T1000 (cell line): ENCODE results near the gene ZNF470.

Source experiments
- DNase-seq: peaks from one replicate; lab custom pipeline; 2025; ENCODE audit warnings: mixed read lengths; lab: John Stamatoyannopoulos, UW

The ZNF470 gene

DNA sequence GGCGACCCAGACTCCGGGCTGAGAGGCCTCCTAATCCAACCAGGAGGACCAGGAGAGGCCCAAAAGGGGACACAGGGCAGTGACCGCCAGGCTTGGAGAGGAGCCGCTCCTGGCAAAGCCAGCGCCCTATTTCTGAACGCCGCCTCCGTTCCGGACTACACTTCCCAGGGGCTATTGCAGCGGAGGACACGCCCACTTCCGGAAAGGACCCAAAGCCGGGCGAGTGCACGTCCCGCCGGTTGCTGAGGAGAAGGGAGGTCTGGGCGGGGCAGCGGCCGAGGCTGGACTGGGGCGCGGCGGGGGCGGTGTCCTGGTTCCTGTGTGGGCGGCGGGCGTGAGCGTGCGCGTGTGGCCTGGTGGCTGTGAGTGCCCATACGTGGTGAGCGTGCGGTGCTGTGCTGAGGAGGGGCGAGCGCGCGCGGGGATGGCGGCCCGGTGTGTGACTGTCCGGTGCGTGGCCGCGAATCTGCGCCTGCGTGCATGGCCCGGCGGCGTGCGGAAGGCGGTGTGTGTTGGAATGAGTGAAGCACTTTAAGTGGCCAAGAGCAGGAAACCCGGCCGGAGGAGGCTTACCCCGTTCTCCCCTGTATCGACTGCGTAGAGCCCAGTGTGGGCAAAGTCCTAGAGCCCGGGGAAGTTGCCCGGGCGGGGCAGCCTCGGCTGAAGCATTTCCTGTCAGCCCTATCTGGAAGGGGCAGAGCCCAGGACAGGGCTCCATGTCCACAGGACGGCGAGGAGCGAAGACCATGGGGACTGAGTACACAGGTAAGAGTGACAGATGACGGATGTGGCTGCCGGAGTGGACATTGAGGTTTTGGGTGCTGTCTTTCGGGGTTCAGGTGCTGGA is at the start of gene ZNF470:
Gene ZNF470, plus strand, starts transcription at position 195 of the 847 bp plus-strand sequence. CDS start 2,844 bp downstream, outside the sequence.
- peak; percentile 92 for DNase-seq

DNA sequence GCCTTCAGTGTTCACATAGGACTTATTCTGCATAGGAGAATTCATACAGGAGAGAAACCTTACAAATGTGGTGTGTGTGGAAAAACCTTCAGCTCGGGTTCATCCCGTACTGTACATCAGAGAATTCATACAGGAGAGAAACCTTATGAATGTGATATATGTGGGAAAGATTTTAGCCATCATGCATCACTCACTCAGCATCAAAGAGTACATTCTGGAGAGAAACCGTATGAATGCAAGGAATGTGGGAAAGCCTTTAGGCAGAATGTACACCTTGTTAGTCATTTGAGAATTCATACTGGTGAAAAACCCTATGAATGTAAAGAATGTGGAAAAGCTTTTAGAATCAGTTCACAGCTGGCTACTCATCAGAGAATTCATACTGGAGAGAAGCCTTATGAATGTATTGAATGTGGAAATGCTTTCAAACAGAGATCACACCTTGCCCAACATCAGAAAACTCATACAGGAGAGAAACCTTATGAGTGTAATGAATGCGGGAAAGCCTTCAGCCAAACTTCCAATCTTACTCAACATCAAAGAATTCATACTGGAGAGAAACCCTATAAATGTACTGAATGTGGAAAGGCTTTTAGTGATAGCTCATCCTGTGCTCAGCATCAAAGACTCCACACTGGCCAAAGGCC is 41.9 kb upstream of the ZNF470 start:
- DNase-seq, result no peak

DNA sequence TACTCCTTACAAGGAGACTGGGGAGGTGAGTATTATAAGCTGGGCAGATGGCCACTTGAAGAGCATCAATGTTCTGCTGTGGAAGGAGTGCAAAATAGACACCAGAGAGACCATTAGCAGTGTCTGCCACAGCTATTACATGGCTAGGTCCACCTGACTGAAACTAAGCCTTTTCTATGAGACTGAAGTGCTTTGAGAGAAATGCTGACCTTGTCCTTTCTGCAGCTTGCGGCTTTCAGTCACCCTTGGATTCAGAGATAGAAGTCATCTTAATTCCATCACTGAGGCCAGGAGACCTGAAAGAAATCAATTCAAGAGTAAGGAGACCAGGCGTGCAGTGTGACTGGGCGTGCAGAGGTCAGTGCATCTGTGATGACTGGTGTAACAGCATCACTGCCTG is 29.8 kb upstream of the ZNF470 start:
- no peak for DNase-seq

DNA sequence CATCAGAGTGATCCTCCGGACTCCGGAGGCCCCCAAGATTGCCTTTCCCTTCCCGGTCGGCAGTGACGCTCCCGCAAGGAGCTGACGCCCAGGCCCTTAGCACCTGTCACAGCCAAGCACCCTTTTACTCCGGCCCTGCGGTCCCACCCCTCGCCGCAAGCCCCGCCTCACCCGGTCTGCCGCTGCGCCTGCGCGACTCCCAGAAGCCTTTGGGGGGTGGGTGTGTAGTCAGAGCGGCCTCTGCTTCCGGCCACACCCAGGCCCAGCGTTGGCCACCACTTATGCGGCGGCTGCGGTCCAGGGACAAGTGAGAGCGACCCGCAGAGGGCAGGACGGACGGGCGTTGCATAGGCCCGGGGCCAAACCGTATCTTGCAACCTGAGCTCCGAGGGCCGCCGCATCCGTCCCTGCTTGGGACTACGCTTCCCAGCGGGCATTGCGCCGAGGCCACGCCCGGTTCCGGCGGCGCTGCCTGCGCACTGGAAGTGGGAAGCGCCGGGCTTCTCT is 29.0 kb upstream of the ZNF470 start:
- DNase-seq, result peak; percentile 95

DNA sequence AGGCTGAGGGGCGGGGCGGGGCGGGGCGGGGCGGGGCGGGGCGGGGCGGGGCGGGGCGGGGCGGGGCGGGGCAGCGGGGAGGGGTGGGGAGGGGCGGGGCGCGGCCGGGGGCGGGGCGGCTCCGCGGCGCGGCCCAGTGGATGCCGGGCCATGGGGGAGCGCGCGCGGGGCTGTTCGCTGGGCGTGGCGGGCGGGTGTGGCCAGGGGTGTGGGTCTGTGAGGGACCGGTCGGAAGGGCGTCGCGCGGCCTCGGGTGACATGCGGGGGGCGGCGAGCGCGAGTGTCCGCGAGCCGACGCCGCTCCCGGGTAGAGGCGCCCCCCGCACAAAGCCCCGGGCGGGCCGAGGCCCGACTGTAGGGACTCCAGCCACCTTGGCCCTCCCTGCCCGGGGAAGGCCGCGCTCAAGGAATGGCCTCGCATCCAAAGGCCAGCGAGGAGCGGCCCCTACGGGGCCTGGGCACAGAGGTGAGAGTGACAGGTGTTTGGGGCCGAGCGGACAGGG is 28.5 kb upstream of the ZNF470 start, which contains the start of gene ZFP28:
Gene ZFP28, plus strand, starts transcription at position 188 of the 503 bp plus-strand sequence. Its CDS starts 71 bp downstream, at position 259.
- DNase-seq, result no peak

DNA sequence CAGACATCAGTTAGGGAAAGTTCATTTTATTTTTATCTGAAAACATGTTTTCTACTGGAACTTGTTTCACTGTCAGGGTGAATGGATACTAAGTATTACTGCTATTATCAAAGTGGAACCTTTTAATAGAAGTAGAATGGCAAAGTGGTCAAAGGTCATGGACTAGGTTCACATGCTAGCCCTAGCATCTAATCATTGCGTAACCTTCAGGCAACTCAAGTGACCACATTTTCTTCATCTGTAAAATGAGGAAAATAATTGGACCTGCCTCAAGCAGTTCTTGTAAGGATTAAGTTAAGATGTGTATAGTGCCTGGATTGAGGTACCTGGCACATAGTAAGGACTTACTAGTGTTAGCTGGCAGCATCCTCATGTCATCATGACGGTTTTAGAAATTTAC is 23.5 kb upstream of the ZNF470 start:
- no peak for DNase-seq

DNA sequence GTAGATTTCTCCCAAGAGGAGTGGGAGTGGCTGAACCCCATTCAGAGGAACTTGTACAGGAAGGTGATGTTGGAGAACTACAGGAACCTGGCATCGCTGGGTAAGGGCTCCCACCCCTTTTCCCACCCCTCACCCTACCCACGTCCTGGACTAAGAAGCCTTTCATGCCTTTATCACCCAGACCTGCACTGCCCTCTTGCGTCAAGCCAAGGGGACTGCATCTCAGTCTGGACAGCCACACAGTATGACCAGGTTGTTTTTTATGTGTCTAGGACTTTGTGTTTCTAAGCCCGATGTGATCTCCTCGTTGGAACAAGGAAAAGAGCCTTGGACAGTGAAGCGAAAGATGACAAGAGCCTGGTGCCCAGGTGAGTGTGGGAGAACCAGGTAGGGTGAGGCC is 19.7 kb upstream of the ZNF470 start:
- no peak for DNase-seq

DNA sequence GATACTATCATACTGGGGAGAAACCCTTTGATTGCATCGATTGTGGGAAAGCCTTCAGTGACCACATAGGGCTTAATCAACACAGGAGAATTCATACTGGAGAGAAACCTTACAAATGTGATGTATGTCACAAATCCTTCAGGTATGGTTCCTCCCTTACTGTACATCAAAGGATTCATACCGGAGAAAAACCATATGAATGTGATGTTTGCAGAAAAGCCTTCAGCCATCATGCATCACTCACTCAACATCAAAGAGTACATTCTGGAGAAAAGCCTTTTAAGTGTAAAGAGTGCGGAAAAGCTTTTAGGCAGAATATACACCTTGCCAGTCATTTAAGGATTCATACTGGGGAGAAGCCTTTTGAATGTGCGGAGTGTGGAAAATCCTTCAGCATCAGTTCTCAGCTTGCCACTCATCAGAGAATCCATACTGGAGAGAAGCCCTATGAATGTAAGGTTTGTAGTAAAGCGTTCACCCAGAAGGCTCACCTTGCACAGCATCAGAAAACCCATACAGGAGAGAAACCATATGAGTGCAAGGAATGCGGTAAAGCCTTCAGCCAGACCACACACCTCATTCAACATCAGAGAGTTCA is 12.9 kb upstream of the ZNF470 start:
- DNase-seq, result no peak

DNA sequence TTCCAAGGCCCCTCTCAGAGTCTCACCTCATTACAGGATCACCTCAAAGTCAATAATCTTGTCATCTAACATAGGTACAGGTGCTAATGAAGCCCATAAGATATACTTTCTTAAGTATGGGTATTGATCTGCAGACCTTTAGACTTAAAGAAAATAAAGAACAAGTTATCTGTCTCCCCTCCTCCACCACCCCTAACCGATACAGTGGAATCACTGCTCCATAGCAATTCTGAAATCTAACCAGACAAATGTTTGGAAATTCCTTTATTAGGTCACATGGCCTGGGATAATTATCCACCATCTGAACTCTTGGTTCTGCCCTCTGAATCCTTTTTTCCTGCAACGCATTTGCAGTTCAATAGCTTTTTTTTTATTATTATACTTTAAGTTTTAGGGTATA is 4.5 kb upstream of the ZNF470 start:
- no peak for DNase-seq

DNA sequence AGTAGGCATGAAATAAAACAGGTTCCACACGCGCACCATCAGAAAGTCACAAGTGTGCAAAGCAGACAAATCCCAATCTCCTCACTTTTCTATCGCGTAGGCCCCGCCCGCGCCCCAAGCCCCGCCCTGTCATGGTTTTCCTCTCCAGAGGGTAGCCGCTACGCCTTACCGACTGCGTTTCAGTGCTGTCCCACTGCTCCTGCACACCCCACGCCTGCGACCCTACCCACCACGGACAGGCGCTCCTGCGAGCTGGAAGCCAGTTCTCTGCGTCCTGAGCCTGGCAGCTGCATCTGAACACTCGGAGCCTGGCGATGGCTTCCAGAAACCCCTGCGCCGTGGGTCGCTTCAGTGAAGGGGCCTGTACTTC is 379 bp upstream of the ZNF470 start:
- peak; percentile 33 for DNase-seq

DNA sequence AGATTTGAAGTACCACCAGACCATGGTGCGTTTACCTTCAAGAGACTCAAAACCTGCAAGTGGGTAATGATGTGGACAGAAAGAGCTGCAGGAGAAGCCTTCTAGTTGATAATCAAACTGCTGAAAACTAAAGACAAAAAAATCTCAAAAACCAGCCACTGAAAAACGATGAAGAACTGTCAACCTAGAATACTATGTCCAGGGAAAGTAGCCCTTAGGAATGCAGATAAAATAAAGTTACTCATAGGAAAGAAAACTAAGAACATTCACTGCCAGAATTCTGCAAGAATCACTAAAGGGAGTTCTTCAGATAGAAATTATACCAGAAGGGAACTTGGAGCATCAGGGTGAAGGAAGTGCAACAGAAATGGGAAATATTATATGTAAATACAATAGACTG is 5.3 kb downstream of the ZNF470 start:
- DNase-seq, result no peak

DNA sequence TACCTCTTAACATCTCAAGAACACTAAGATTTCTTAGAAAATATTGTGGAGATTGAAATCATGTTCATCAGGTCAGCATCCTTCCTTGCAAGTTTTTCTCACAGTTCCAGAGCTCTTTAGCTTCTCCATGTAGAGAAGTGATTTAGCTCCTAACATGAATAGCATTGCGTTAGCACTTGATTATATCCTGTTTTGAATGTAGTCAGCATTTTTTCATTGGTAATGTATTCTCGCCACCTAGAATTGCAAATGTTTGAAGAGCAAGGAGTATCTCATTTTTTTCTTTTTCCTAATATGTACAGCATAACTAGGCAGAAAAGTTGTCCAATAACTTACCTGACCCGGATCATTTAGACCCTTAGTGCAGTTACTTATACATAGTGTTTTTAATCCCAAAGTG is 6.6 kb downstream of the ZNF470 start:
- DNase-seq, result no peak

DNA sequence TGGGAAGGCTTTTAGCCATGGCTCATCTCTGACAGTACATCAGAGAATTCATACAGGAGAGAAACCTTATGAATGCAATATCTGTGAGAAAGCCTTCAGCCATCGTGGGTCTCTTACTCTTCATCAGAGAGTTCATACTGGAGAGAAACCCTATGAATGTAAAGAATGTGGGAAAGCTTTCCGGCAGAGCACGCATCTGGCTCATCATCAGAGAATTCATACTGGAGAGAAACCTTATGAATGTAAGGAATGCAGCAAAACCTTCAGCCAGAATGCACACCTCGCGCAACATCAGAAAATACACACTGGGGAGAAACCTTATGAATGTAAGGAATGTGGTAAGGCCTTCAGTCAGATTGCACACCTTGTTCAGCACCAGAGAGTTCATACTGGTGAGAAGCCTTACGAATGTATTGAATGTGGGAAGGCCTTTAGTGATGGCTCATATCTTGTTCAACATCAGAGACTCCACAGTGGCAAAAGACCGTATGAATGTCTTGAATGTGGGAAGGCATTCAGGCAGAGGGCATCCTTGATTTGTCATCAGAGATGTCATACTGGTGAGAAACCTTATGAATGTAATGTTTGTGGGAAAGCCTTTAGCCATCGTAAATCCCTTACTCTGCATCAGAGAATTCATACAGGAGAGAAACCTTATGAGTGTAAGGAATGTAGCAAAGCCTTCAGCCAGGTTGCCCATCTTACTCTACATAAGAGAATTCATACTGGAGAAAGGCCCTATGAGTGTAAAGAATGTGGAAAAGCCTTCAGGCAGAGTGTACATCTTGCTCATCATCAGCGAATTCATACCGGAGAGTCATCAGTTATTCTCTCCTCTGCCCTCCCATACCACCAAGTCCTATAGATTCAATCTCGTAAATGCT is 10.7 kb downstream of the ZNF470 start:
- no peak for DNase-seq

DNA sequence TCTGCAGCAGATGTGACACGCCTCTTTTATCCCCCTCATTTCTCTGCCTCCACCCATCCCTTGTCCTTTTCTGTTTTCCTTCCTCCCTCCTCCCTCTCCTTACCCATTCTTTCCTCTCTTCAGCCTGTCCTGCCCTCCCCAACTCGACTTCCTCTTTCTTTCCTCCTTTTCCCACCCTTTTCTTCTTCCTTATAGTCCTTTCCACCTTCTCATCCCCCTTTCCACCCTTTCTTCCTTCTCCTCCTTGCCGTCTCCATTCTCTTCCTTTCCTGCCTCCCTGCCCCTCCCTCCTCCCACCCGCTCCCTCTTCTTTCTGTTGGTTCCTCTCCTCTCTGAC is 27.1 kb downstream of the ZNF470 start:
- DNase-seq, result no peak

DNA sequence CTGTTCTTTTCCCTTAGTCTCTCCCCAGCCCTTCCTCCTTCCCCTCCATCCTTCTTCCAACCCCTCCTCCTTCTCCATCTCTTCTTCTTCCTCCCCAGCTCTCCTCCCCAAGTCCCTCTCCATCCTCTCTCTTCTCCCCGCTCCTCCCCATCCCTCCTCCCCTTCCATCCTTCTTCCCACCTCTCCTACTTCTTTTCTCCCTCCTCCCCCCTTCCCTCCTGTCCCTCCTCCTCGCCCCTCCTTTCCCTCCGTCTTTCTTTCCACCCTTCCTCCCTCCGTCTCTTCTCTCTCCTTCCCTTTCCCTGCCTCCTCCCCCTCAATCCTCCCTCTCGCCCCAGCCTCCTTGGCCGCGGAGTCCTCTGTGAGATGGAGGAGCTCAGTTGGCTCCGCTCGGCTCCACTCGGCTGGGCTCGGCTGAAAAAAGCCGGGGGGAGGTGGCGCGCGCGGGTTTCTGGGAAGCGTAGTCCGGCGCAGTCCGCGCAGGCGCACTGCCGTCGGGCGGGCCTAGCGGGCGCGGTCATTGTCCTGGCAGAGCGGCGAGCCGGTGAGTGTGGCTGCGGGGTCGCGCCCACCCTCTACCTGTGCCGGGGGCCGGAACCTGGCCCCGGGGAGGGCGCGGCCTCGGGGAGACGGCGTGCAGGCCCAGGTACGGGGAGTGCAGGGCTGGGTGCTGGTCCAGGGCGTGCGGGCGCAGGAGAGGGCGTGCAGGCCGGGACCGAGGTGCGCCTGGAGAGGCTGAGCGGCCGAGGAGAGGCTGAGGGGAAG is 27.7 kb downstream of the ZNF470 start, which contains the start of gene ZNF71:
Gene ZNF71, plus strand, starts transcription at position 520 of the 765 bp plus-strand sequence. CDS start 6,257 bp downstream, outside the sequence.
- DNase-seq, result peak; percentile 83

DNA sequence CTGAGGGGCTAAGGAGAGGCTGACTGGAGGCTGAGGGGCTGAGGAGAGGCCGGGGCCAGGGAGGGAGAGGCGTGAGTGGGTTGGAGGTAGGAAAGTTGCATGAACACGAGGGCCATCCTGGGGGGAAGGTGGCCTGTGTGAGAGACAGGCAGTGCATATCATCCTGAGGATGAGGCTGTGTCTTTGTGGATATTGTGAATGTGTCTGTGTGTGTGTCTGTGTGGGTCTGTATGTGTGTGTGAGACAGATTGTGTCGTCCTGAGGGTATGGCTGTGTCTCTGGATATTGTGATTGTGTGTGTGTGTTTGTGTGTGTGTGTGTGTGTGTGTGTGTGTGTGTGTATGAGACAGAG is 28.3 kb downstream of the ZNF470 start:
- no peak for DNase-seq

DNA sequence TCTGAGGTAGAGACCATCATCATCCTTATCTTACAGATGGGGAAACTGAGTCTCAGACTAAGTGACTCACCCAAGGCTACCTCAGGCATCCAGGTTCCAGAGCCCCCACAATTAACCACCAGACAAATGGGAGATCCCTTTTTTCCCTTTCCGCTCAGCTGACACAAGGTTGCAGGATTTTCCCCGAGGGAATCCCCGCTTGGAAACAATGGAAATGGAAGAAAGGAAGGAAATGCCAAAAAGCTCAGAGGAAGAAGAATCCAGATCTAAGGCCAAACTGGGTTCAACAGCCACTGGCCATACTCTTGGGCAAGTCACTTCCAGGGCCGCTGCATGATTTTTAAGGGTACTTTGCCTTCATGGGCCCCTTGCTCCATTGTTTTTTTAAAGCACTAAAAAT is 29.4 kb downstream of the ZNF470 start:
- DNase-seq, result no peak

DNA sequence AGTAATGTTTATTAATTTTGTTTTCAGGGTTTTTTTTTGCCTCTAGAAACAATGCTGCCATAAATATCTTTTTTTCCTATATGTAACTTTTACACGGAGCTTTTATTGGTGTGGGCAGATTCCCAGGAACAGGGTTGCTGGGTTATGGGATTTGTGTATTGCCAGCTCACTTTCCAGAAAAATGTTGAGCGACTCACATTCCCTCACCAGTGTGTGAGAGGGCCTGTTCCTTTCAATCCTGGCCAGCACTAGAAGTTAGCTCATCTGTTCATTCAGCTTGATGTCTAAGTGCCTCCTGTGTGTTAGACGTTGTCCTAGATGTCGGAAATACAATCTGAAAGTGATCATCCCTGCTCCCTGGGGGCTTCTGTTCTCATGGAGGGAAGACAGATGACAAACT is 30.4 kb downstream of the ZNF470 start:
- DNase-seq, result no peak

DNA sequence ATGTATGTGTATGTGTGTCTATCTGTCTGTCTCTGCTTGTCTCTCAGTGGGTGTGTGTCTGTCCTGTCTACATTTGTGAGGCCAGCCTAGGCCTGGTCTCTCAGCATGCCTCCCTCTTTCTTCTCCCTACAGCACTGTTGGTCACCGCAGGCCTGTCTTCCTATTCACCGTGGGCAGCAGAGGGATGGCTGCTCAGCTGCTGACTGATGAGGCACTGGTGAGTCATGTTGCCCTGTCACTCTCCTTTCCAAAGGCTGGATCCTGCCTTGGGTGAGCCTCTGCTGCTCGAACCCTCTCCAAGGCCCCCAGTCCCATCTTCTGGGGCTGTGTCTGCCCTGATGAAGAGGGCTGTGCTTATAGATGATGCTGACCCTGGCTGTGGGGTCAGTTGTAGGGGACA is 34.1 kb downstream of the ZNF470 start:
- no peak for DNase-seq

DNA sequence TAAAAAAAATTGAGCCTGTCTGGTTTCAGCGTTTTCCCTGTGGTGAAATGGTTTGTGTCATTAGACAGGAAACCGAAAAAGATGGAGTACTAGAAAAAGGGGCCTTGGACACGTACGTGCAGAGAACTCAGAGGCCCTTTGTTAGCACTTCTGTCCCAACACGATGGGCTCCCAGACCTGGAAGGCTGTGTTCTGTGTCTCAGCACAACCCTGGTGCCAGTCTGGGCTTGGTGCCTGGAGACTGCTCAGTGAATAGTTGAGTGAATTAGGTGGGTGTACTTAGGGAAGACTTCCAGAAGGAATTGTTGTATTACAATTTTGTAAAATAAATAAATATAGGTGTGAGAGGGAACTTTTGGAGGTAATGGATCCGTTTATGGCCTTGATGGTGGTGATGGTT is 36.6 kb downstream of the ZNF470 start:
- no peak for DNase-seq
